Keratinocyte (primary cell): ENCODE data around the gene EFCAB8. TPM values are rescaled to one million over a fixed set of nuclear protein-coding genes. Genes with fewer than 3 reads are reported as not detected.

ENCODE experiments used
- DNase-seq: peaks from one replicate; pipeline ENCODE4 v3.0.0-alpha.2; 2011; ENCODE audit warnings: low read depth, missing footprints, low spot score
- FAIRE-seq: peaks from 2 replicates; lab custom pipeline; 2011; peaks lifted over from hg19 to GRCh38; lab: Jason Lieb, UNC
- H2AFZ ChIP-seq: 2 replicates; pipeline ENCODE4 v1.6.0; 2012; ENCODE audit warnings: low read length, control low read depth, inconsistent platforms; ENCODE audit not compliant: control insufficient read depth
- H3K27ac ChIP-seq: 2 replicates; pipeline ENCODE4 v1.5.1; 2011; ENCODE audit warnings: low read length; ENCODE audit not compliant: control insufficient read depth, insufficient read depth
- H3K27me3 ChIP-seq: 3 replicates; pipeline ENCODE4 v1.6.0; 2011; ENCODE audit warnings: low read length; ENCODE audit not compliant: control insufficient read depth, insufficient read depth; ENCODE audit errors: extremely low read depth
- H3K36me3 ChIP-seq, 2 experiments: 2 replicates in 1 of 2; 3 replicates in 1 of 2; pipeline ENCODE4 v1.5.1; 2011; ENCODE audit warnings: low read length in 2 of 2, mild to moderate bottlenecking in 1 of 2; ENCODE audit not compliant: control insufficient read depth in 2 of 2, insufficient read depth in 2 of 2; ENCODE audit errors: extremely low read depth in 1 of 2
- H3K4me1 ChIP-seq: 3 replicates; pipeline ENCODE4 v1.5.1; 2011; ENCODE audit warnings: low read length; ENCODE audit not compliant: control insufficient read depth, insufficient read depth; ENCODE audit errors: extremely low read depth
- H3K4me2 ChIP-seq: 3 replicates; pipeline ENCODE4 v1.6.0; 2011; ENCODE audit warnings: low read depth, low read length; ENCODE audit not compliant: control insufficient read depth, insufficient read depth; ENCODE audit errors: extremely low read depth
- H3K4me3 ChIP-seq, 3 experiments: fragments of 200-600 bp in 1 of 3; sonication (generic) in 1 of 3; 2 replicates in 2 of 3; 3 replicates in 1 of 3; pipeline ENCODE4 v1.5.1; 2011 to 2016; ENCODE audit warnings: low read length in 3 of 3, mild to moderate bottlenecking in 3 of 3, control low read depth in 2 of 3, inconsistent platforms in 1 of 3, low read depth in 1 of 3, mixed read lengths in 1 of 3, mixed run types in 1 of 3, moderate library complexity in 1 of 3; ENCODE audit not compliant: control insufficient read depth in 2 of 3, insufficient read depth in 2 of 3; ENCODE audit errors: extremely low read depth in 1 of 3
- H3K79me2 ChIP-seq: 2 replicates; pipeline ENCODE4 v1.6.0; 2012; ENCODE audit warnings: low read length; ENCODE audit not compliant: control insufficient read depth, insufficient read depth
- H3K9ac ChIP-seq: 3 replicates; pipeline ENCODE4 v1.6.0; 2011; ENCODE audit warnings: low read length; ENCODE audit not compliant: control insufficient read depth, insufficient read depth; ENCODE audit errors: extremely low read depth
- H3K9me1 ChIP-seq: 3 replicates; pipeline ENCODE4 v1.6.0; 2011; ENCODE audit warnings: low read length; ENCODE audit not compliant: control insufficient read depth, insufficient read depth; ENCODE audit errors: extremely low read depth
- H3K9me3 ChIP-seq: 2 replicates; pipeline ENCODE4 v1.5.1; 2012; ENCODE audit warnings: low read depth, low read length; ENCODE audit not compliant: control insufficient read depth
- H4K20me1 ChIP-seq: 3 replicates; pipeline ENCODE4 v1.6.0; 2011; ENCODE audit warnings: low read length; ENCODE audit not compliant: control insufficient read depth, insufficient read depth; ENCODE audit errors: extremely low read depth
- CTCF ChIP-seq, 3 experiments: IDR thresholded peaks in 1 of 3; conservative IDR thresholded peaks in 1 of 3; optimal IDR thresholded peaks in 1 of 3; 2 replicates in 2 of 3; 3 replicates in 1 of 3; pipeline versions ENCODE3 to v1.5.1; 2011; ENCODE audit warnings: low read length in 3 of 3, mild to moderate bottlenecking in 3 of 3, moderate library complexity in 2 of 3, control low read depth in 1 of 3, inconsistent platforms in 1 of 3; ENCODE audit not compliant: insufficient read depth in 2 of 3; ENCODE audit errors: extremely low read depth in 1 of 3
- EZH2 ChIP-seq: IDR thresholded peaks from one replicate; pipeline ENCODE4 v1.6.1; 2012; ENCODE audit warnings: inconsistent platforms, mild to moderate bottlenecking, low read length, moderate library complexity
- dilution Hi-C: fragments of 300-500 bp; cut with MboI; formaldehyde crosslinking; loops from one replicate; pipeline ENCODE4 v1.7.0; 2020; ENCODE audit warnings: low sequenced_read_pairs; ENCODE audit not compliant: extremely low pct_ligation_motif_present
- polyA plus RNA-seq, 5 experiments: library from polyadenylated mRNA; depleted of rRNA in 3 of 5; stranded (reverse) in 3 of 5; stranded (forward) in 1 of 5; unstranded in 1 of 5; fragments of >200 nt; gene quantifications; 1 replicate in 1 of 5; 2 replicates in 3 of 5; 3 replicates in 1 of 5; pipeline versions ENCODE4 v1.2.1 to v1.2.3, GENCODE V29; 2011 to 2012; ENCODE audit warnings: missing spikeins in 2 of 5, low read depth in 1 of 5, low replicate concordance in 1 of 5

Gene EFCAB8
- polyA plus RNA-seq, 1 donor (not counting 4 experiments of a cell fraction or from before 2014, with no cell fraction given), result 0.03 TPM

GRCh38 chr20:32925481-32926196 lies 66.9 kb downstream of the EFCAB8 start:
- H4K20me1 ChIP-seq, result no peaks in the 10 kb centered on the region
- H3K4me2 ChIP-seq, result no peak overlapping the region
- no peak for DNase-seq
- H3K36me3 ChIP-seq, result no peaks in the 10 kb centered on the region
- H3K9ac ChIP-seq, result no peak overlapping the region
- H3K9me3 ChIP-seq, result no peaks in the 10 kb centered on the region
- no peak for FAIRE-seq
- H3K27me3 ChIP-seq, result no peaks in the 10 kb centered on the region
- H2AFZ ChIP-seq, result no peak overlapping the region
- no peaks in the 10 kb centered on the region for H3K79me2 ChIP-seq
- H3K4me1 ChIP-seq, result no peaks in the 10 kb centered on the region
- no peaks in the 10 kb centered on the region for H3K9me1 ChIP-seq
- no peak overlapping the region for H3K4me3 ChIP-seq
- H3K27ac ChIP-seq, result no peak overlapping the region
- TF ChIP-seq EZH2 (no peak), CTCF (optimal IDR thresholded peaks at IDR 0.05 in 1 of 3, IDR thresholded peaks at IDR 0.05 in 1 of 3, conservative IDR thresholded peaks at IDR 0.05 in 1 of 3; ENCODE audit: extremely low read depth in 1 of 3, insufficient read depth in 2 of 3, low read length in 3 of 3) (no peak)
- dilution Hi-C loops, result no loop called here

- H3K27me3 ChIP-seq, result no peaks in the 10 kb centered on the region
These were observed 70.4 kb downstream of the EFCAB8 start for GRCh38 chr20:32929162-32929561.

More at GRCh38 chr20:32929162-32929561, 70.4 kb downstream of the EFCAB8 start:
- dilution Hi-C loops, result no loop called here
- Histone ChIP-seq H4K20me1 (no peaks in the 10 kb centered on the region), H3K79me2 (no peaks in the 10 kb centered on the region), H3K4me1 (no peaks in the 10 kb centered on the region), H3K36me3 (no peaks in the 10 kb centered on the region), H3K9ac (no peak overlapping the region), H3K9me1 (no peaks in the 10 kb centered on the region), H3K27ac (no peak overlapping the region), H2AFZ (no peak overlapping the region), H3K9me3 (no peaks in the 10 kb centered on the region), H3K4me3 (no peak overlapping the region), H3K4me2 (no peak overlapping the region)
- DNase-seq, result no peak
- FAIRE-seq, result no peak
- TF ChIP-seq CTCF (optimal IDR thresholded peaks at IDR 0.05 in 1 of 3, IDR thresholded peaks at IDR 0.05 in 1 of 3, conservative IDR thresholded peaks at IDR 0.05 in 1 of 3; ENCODE audit: extremely low read depth in 1 of 3, insufficient read depth in 2 of 3, low read length in 3 of 3), result no peak
- TF ChIP-seq EZH2, result no peak
